Measurements from ENCODE around the gene CECR2. TPM values are rescaled to one million over a fixed set of nuclear protein-coding genes. Genes with fewer than 3 reads are reported as not detected.
"Not testable (repeated sequence)": the region's sequence is repeated elsewhere in the genome, so short reads cannot be mapped to it uniquely, and the experiment has no call there.

Gene CECR2
- total RNA-seq, 1 donor from 2014 or later: 40.5 TPM

GRCh38 chr22:17512960-17513359 lies 143.7 kb downstream of the CECR2 start:
- no peaks in the 10 kb centered on the region for H3K4me1 Mint-ChIP-seq (ENCODE audit: low read depth)
- no peak overlapping the region for H3K27ac Mint-ChIP-seq
- TF ChIP-seq, protein P1, sequence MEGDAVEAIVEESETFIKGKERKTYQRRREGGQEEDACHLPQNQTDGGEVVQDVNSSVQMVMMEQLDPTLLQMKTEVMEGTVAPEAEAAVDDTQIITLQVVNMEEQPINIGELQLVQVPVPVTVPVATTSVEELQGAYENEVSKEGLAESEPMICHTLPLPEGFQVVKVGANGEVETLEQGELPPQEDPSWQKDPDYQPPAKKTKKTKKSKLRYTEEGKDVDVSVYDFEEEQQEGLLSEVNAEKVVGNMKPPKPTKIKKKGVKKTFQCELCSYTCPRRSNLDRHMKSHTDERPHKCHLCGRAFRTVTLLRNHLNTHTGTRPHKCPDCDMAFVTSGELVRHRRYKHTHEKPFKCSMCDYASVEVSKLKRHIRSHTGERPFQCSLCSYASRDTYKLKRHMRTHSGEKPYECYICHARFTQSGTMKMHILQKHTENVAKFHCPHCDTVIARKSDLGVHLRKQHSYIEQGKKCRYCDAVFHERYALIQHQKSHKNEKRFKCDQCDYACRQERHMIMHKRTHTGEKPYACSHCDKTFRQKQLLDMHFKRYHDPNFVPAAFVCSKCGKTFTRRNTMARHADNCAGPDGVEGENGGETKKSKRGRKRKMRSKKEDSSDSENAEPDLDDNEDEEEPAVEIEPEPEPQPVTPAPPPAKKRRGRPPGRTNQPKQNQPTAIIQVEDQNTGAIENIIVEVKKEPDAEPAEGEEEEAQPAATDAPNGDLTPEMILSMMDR (IDR thresholded peaks at IDR 0.05; ENCODE audit: unreplicated experiment): no peak
- no peaks in the 10 kb centered on the region for H3K9me3 Mint-ChIP-seq (ENCODE audit: low read depth)
- H3K36me3 Mint-ChIP-seq (ENCODE audit: insufficient read depth): peaks cover 15% of the 10 kb centered on the region
- no peaks in the 10 kb centered on the region for H3K27me3 Mint-ChIP-seq
- no peak for DNase-seq (ENCODE audit: low spot score, unreplicated experiment)
- H3K4me3 Mint-ChIP-seq (ENCODE audit: low read depth): no peak overlapping the region

DNA sequence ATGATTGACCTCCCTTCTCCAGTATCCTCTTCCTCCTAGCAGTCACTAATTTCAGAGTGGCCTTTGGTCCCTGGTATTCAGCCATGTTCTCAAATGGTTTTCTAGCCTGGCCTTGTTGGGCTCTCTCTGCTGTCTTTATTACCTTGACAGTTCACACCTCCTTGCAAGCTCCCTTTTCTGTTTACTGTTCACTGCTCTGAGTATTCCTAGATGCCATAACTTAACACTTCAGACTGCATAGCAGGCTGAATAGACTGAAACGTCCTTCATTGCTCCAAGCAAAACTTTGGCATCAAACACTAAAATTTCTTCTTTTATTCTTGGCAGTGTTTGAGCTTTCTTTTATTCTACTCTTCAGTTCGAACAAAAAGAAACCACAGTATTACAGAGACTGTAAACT lies 144.4 kb downstream of the CECR2 start:
- H3K27me3 Mint-ChIP-seq: no peaks in the 10 kb centered on the region
- DNase-seq (ENCODE audit: low spot score, unreplicated experiment): no peak
- no peak overlapping the region for H3K4me3 Mint-ChIP-seq (ENCODE audit: low read depth)
- H3K9me3 Mint-ChIP-seq (ENCODE audit: low read depth): no peaks in the 10 kb centered on the region
- H3K36me3 Mint-ChIP-seq (ENCODE audit: insufficient read depth): peaks cover 15% of the 10 kb centered on the region
- no peaks in the 10 kb centered on the region for H3K4me1 Mint-ChIP-seq (ENCODE audit: low read depth)
- no peak overlapping the region for H3K27ac Mint-ChIP-seq
- TF ChIP-seq, protein P1 (IDR thresholded peaks at IDR 0.05; ENCODE audit: unreplicated experiment): no peak

- Mint-ChIP-seq H3K4me3 (ENCODE audit: low read depth) (no peak overlapping the region), H3K36me3 (ENCODE audit: insufficient read depth) (peaks cover 15% of the 10 kb centered on the region), H3K4me1 (ENCODE audit: low read depth) (no peaks in the 10 kb centered on the region), H3K27me3 (no peaks in the 10 kb centered on the region), H3K9me3 (ENCODE audit: low read depth) (no peaks in the 10 kb centered on the region), H3K27ac (no peak overlapping the region)
- no peak for DNase-seq (ENCODE audit: low spot score, unreplicated experiment)
- TF ChIP-seq, protein P1 (IDR thresholded peaks at IDR 0.05; ENCODE audit: unreplicated experiment): no peak
Observed at GRCh38 chr22:17514084-17514483, 144.8 kb downstream of the CECR2 start.

- Mint-ChIP-seq H3K27ac (no peak overlapping the region), H3K27me3 (no peaks in the 10 kb centered on the region), H3K4me3 (ENCODE audit: low read depth) (no peak overlapping the region), H3K36me3 (ENCODE audit: insufficient read depth) (peaks cover 6% of the 10 kb centered on the region), H3K9me3 (ENCODE audit: low read depth) (no peaks in the 10 kb centered on the region), H3K4me1 (ENCODE audit: low read depth) (no peaks in the 10 kb centered on the region)
- TF ChIP-seq, protein P1 (IDR thresholded peaks at IDR 0.05; ENCODE audit: unreplicated experiment): no peak
- DNase-seq (ENCODE audit: low spot score, unreplicated experiment): no peak
Observed at GRCh38 chr22:17518406-17518805, 149.1 kb downstream of the CECR2 start.

DNA sequence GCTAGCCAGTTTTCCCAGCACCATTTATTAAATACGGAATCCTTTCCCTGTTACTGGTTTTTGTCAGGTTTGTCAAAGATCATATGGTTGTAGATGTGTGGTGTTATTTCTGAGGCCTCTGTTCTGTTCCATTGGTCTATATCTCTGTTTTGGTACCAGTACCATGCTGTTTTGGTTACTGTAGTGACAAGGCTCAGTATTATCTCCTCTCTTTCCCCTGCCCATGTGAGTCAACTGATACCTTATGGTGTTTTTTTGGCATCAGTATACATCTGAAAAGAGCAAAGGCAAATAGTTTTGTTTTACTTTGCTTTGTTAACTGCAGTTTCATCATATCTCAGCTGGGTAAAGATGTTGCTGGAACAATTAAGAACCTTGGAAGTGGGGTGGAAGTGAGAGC lies 152.7 kb downstream of the CECR2 start:
- not testable (repeated sequence) for H3K27ac Mint-ChIP-seq; H3K4me3 Mint-ChIP-seq (ENCODE audit: low read depth); H3K4me1 Mint-ChIP-seq (ENCODE audit: low read depth); H3K9me3 Mint-ChIP-seq (ENCODE audit: low read depth); H3K27me3 Mint-ChIP-seq; DNase-seq (ENCODE audit: low spot score, unreplicated experiment)
- peaks cover 14% of the 10 kb centered on the region for H3K36me3 Mint-ChIP-seq (ENCODE audit: insufficient read depth)

GRCh38 chr22:17523925-17524324 lies 154.7 kb downstream of the CECR2 start:
- Mint-ChIP-seq H3K4me1 (ENCODE audit: low read depth) (no peaks in the 10 kb centered on the region), H3K27me3 (no peaks in the 10 kb centered on the region), H3K36me3 (ENCODE audit: insufficient read depth) (peaks cover 24% of the 10 kb centered on the region), H3K27ac (no peak overlapping the region), H3K9me3 (ENCODE audit: low read depth) (no peaks in the 10 kb centered on the region), H3K4me3 (ENCODE audit: low read depth) (no peak overlapping the region)
- DNase-seq (ENCODE audit: low spot score, unreplicated experiment): no peak
- TF ChIP-seq, protein P1 (IDR thresholded peaks at IDR 0.05; ENCODE audit: unreplicated experiment): no peak

All from progenitor cell of endocrine pancreas (in vitro differentiated cells).